Hepatocyte (in vitro differentiated cells): ENCODE measurements around the gene SNX25. TPM values are rescaled to one million over a fixed set of nuclear protein-coding genes. Genes with fewer than 3 reads are reported as not detected.

ENCODE experiments used
- DNase-seq: peaks from one replicate; pipeline ENCODE4 v3.0.0-alpha.2; 2016; ENCODE audit warnings: low spot score
- H2AFZ ChIP-seq: fragments of 200-600 bp; sonication (generic); 2 replicates; pipeline ENCODE4 v1.6.0; 2016; ENCODE audit warnings: antibody characterized with exemption, mild to moderate bottlenecking
- H3K27ac ChIP-seq: fragments of 200-600 bp; sonication (generic); 2 replicates; pipeline ENCODE4 v1.5.1; 2016; ENCODE audit warnings: mild to moderate bottlenecking
- H3K27me3 ChIP-seq: fragments of 200-600 bp; sonication (generic); 2 replicates; pipeline ENCODE4 v1.6.1; 2016
- H3K36me3 ChIP-seq: fragments of 200-600 bp; sonication (generic); replicated peaks from 2 replicates; pipeline ENCODE4 v1.5.1; 2016; ENCODE audit warnings: low read depth; ENCODE audit not compliant: insufficient read depth
- H3K4me1 ChIP-seq: fragments of 200-600 bp; sonication (generic); 2 replicates; pipeline ENCODE4 v1.5.1; 2016; ENCODE audit warnings: mild to moderate bottlenecking, moderate library complexity; ENCODE audit not compliant: insufficient read depth
- H3K4me2 ChIP-seq: fragments of 200-600 bp; sonication (generic); 2 replicates; pipeline ENCODE4 v1.6.0; 2016
- H3K4me3 ChIP-seq: fragments of 200-600 bp; sonication (generic); 2 replicates; pipeline ENCODE4 v1.5.1; 2016; ENCODE audit warnings: mild to moderate bottlenecking
- H3K79me2 ChIP-seq: fragments of 200-600 bp; sonication (generic); 2 replicates; pipeline ENCODE4 v1.6.0; 2017; ENCODE audit warnings: mild to moderate bottlenecking
- H3K9me2 ChIP-seq: fragments of 200-600 bp; sonication (generic); replicated peaks from 2 replicates; pipeline ENCODE4 v1.6.0; 2017; ENCODE audit warnings: mild to moderate bottlenecking; ENCODE audit not compliant: insufficient read depth
- H3K9me3 ChIP-seq: fragments of 200-600 bp; sonication (generic); 2 replicates; pipeline ENCODE4 v1.5.1; 2016; ENCODE audit warnings: low read depth, mild to moderate bottlenecking
- H4K20me1 ChIP-seq: fragments of 200-600 bp; sonication (generic); 2 replicates; pipeline ENCODE4 v1.6.0; 2016; ENCODE audit warnings: mild to moderate bottlenecking; ENCODE audit not compliant: insufficient read depth, poor library complexity, severe bottlenecking
- CTCF ChIP-seq: fragments of 200-600 bp; sonication (generic); IDR thresholded peaks from 2 replicates; pipeline ENCODE4 v1.5.1; 2016; ENCODE audit warnings: antibody characterized with exemption, mild to moderate bottlenecking; ENCODE audit not compliant: poor library complexity
- EZH2 ChIP-seq: fragments of 200-600 bp; sonication (generic); IDR thresholded peaks from 2 replicates; pipeline ENCODE4 v1.6.1; 2016; ENCODE audit warnings: antibody characterized with exemption, mild to moderate bottlenecking, borderline replicate concordance
- EZH2phosphoT487 ChIP-seq: fragments of 200-600 bp; sonication (generic); IDR thresholded peaks from one replicate; pipeline ENCODE4 v1.6.1; 2018; ENCODE audit warnings: antibody characterized with exemption, mild to moderate bottlenecking, low read depth, moderate library complexity; ENCODE audit not compliant: unreplicated experiment, severe bottlenecking
- WGBS: methylation state at CpG from one replicate; pipeline ENCODE4 v1.1.6; 2016; ENCODE audit warnings: low lambda C conversion rate; ENCODE audit errors: missing lambda C conversion rate; 5-methylcytosine and 5-hydroxymethylcytosine counted together
- polyA plus RNA-seq: library from polyadenylated mRNA; unstranded; fragments of >200 nt; fragmentation: Nextera tagmentation; extraction: Ambion mirVana; gene quantifications from 2 replicates; pipeline ENCODE4 v1.2.1, GENCODE V29; 2016
- total RNA-seq: library from RNA; depleted of rRNA; stranded (reverse); fragments of >200 nt; gene quantifications from 2 replicates; pipeline ENCODE4 v1.2.3, GENCODE V29; 2014

Gene SNX25
- total and polyA plus RNA-seq, 2 experiments from 2014 or later = 16.5 to 20.3 TPM

- Histone ChIP-seq H3K27me3 (no peaks in the 10 kb centered on the region), H3K4me3 (no peak overlapping the region), H3K9me3 (no peaks in the 10 kb centered on the region), H2AFZ (no peak overlapping the region), H3K4me1 (no peaks in the 10 kb centered on the region), H4K20me1 (no peaks in the 10 kb centered on the region), H3K9me2 (no peaks in the 10 kb centered on the region), H3K36me3 (no peaks in the 10 kb centered on the region), H3K4me2 (no peak overlapping the region), H3K27ac (no peak overlapping the region), H3K79me2 (no peaks in the 10 kb centered on the region)
- 79% methylated on average over 1 of the region's 1 CpG for WGBS
- no peak for DNase-seq
- TF ChIP-seq CTCF (no peak), EZH2 (no peak), EZH2phosphoT487 (no peak)
Observed at GRCh38 chr4:185380320-185380719, 170.9 kb downstream of the SNX25 start.

DNA sequence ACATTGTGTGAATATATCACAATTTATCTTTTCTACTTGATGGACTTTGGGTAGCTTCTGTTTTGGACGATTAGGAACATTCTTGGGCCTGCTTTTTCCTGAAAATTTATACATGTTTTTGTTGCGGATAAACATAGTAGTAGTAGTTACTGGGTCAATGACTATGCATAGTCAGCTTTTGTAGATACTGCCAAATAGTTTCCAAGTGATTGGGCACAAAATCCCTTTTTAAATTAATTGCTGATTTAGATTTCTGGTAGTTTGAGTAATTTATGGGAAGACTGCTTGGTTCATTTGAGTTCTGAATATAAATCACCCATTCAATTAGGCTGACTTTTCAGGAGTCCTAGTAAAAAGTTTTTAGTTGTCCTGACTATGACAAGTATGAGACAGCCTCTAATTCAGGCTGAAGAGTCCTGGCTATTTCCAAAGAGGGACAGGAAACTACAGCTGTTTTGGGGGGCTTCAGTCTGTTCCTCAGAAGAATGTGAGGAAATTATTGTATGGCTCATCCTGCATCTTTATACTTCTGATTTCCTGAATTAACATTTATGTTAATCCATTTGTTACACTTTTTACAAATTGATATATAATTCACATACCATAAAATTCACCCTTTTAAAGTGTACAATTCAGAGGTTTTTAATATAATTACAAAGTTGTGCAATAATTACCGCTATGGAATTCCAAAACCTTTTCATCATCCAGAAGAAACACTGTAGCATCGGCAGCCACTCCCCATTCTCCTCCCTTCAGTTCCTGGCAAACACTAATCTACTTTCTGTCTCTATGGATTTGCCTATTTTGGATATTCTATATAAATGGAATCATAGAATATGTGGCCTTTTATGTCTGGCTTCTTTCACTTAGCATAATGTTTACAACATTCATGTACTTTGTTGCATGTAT, 172.1 kb downstream of the SNX25 start:
- Histone ChIP-seq H3K4me3 (no peak overlapping the region), H3K4me2 (no peak overlapping the region), H3K27ac (no peak overlapping the region), H3K36me3 (no peaks in the 10 kb centered on the region), H4K20me1 (no peaks in the 10 kb centered on the region), H3K79me2 (no peaks in the 10 kb centered on the region), H3K4me1 (no peaks in the 10 kb centered on the region), H3K9me3 (no peaks in the 10 kb centered on the region), H2AFZ (no peak overlapping the region), H3K27me3 (no peaks in the 10 kb centered on the region), H3K9me2 (no peaks in the 10 kb centered on the region)
- no peak for TF ChIP-seq CTCF
- WGBS = 70% methylated on average over 4 of the region's 4 CpGs
- DNase-seq = no peak

DNA sequence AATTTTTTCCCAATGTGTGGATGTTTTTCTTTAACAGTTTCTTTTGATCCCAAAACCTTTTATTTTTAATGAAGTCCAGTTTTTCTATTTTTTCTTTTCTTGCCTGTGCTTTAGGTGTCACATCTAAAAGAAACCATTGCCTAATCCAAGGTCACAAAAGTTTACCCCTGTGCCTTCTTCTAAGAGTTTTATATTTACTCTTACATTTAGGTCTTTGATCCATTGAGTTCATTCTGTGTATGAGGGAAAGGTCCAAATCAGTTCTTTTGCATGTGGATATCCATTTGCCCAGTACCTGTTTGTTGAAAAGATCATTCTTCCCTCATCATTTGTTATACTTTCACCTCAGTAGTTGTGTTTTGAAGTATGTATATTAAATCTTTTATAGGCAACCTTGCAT, 173.4 kb downstream of the SNX25 start:
- no peaks in the 10 kb centered on the region for H3K9me3 ChIP-seq
- no peaks in the 10 kb centered on the region for H3K36me3 ChIP-seq
- no peaks in the 10 kb centered on the region for H3K27me3 ChIP-seq
- no peak overlapping the region for H3K4me2 ChIP-seq
- TF ChIP-seq EZH2 (no peak), CTCF (no peak), EZH2phosphoT487 (no peak)
- no peak overlapping the region for H3K27ac ChIP-seq
- no peaks in the 10 kb centered on the region for H3K79me2 ChIP-seq
- H3K4me1 ChIP-seq = no peaks in the 10 kb centered on the region
- H3K9me2 ChIP-seq = no peaks in the 10 kb centered on the region
- H2AFZ ChIP-seq = no peak overlapping the region
- H3K4me3 ChIP-seq = no peak overlapping the region
- no peak for DNase-seq
- H4K20me1 ChIP-seq = no peaks in the 10 kb centered on the region

DNA sequence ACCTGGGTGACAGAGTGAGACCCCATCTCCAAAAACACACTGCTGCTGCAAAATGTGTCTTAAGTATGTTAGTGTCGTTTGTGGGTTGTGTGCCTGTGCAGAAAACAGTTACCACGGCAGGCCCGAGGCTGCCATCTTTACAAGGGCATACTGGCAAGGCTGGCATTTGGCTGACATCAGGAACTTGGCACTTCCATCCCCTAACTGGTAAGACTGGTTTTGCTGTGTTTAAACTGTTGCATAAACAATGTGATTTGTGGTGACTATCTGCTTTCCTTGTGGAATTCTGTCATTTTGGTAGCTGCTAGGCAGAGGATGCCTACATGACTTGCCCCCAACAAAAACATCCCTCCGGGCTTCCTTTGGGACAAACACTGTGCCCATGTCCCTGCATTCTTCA, 174.1 kb downstream of the SNX25 start:
- Histone ChIP-seq H3K4me3 (no peak overlapping the region), H3K27ac (no peak overlapping the region), H2AFZ (no peak overlapping the region), H3K27me3 (no peaks in the 10 kb centered on the region), H4K20me1 (no peaks in the 10 kb centered on the region), H3K4me2 (no peak overlapping the region), H3K79me2 (no peaks in the 10 kb centered on the region), H3K4me1 (no peaks in the 10 kb centered on the region), H3K9me2 (no peaks in the 10 kb centered on the region), H3K36me3 (no peaks in the 10 kb centered on the region), H3K9me3 (no peaks in the 10 kb centered on the region)
- 94% methylated on average over 4 of the region's 4 CpGs for WGBS
- TF ChIP-seq CTCF (no peak), EZH2phosphoT487 (no peak), EZH2 (no peak)
- no peak for DNase-seq
